ENCODE results near the gene NEMP2.

DNA sequence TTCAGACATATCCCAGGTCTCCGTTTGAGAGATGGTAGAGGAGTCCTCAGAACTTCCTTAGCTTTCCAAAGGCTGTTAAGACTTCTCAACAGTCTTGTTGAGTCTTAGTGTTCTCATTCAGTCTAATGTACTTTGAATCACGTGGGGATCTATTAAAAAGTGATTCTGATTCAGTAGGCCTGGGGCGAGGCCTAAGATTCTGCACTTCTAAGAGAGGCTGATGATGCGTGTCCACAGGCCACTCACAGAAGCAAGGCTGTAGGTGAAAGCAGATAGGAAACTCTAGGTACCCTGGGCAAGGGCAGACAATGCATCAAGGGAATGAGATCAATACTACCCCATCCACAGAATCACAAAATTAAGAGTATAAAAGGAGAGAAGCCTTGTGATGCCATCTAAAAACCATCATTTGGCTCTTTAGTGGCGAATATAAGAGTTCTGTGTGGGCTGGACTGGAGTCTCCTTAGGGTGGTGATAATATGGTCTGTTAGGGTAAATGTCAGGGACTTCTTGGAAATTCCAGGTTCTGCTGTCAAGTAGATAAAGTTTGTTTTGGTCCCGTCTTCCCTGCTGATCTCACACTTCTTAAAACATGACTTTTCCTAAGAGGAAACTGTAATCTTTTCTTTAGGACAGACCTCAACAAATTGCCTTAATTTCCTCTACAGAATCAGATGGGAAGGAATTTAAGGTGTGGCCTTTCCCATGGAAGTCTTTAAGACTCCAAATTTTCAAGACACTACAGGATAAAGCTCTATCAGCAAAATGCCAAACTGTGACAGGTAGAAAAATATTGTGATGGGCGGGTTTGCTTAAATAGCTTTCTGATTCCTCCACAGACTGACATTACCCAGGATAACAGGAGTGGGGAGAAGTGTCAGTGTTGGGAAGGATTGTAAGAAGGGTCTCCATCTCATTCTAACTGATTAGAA, 45.7 kb upstream of the NEMP2 start:
- TF ChIP-seq, protein P1, sequence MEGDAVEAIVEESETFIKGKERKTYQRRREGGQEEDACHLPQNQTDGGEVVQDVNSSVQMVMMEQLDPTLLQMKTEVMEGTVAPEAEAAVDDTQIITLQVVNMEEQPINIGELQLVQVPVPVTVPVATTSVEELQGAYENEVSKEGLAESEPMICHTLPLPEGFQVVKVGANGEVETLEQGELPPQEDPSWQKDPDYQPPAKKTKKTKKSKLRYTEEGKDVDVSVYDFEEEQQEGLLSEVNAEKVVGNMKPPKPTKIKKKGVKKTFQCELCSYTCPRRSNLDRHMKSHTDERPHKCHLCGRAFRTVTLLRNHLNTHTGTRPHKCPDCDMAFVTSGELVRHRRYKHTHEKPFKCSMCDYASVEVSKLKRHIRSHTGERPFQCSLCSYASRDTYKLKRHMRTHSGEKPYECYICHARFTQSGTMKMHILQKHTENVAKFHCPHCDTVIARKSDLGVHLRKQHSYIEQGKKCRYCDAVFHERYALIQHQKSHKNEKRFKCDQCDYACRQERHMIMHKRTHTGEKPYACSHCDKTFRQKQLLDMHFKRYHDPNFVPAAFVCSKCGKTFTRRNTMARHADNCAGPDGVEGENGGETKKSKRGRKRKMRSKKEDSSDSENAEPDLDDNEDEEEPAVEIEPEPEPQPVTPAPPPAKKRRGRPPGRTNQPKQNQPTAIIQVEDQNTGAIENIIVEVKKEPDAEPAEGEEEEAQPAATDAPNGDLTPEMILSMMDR (IDR thresholded peaks at IDR 0.05; ENCODE audit: control extremely low read depth in 1 of 3, insufficient read depth in 1 of 3, low read depth in 1 of 3, low read length in 3 of 3) = no peak
- TF ChIP-seq POLR2A (IDR thresholded peaks at IDR 0.05; ENCODE audit: control extremely low read depth in 1 of 2, low read depth in 2 of 2, low read length in 2 of 2) (no peak), CHD2 (IDR thresholded peaks at IDR 0.05; ENCODE audit: low read length) (no peak), EZH2 (IDR thresholded peaks at IDR 0.05; ENCODE audit: low read depth, low read length, severe bottlenecking) (no peak), BRCA1 (IDR thresholded peaks at IDR 0.05; ENCODE audit: low read depth, low read length) (no peak), MAX (IDR thresholded peaks at IDR 0.05) (no peak)
- TF ChIP-seq, protein P2, sequence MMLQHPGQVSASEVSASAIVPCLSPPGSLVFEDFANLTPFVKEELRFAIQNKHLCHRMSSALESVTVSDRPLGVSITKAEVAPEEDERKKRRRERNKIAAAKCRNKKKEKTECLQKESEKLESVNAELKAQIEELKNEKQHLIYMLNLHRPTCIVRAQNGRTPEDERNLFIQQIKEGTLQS (IDR thresholded peaks at IDR 0.05; ENCODE audit: insufficient read depth, low read depth, low read length) = no peak

All from H1 (cell line).